Panc1 (cell line): ENCODE data around the gene LPP. TPM values are rescaled to one million over a fixed set of nuclear protein-coding genes. Genes with fewer than 3 reads are reported as not detected.

Experiments used
- ATAC-seq: fragments of 200-7000 bp; cut with Tn5 transposase; 2 replicates; pipeline ENCODE4 v1.9.1; 2020; ENCODE audit warnings: mild to moderate bottlenecking, moderate library complexity
- BruUV-seq: library from RNA; stranded (reverse); fragments of 400-500 nt; replicated peaks from 2 replicates; lab custom pipeline; 2021; lab: Mats Ljungman, UMichigan
- CTCF ChIA-PET: fragments of 300-600 bp; sonication (Branson Sonifier 250); formaldehyde crosslinking; loops from one replicate; lab custom pipeline; 2022; ENCODE audit warnings: antibody characterized with exemption; lab: Charles Lee
- POLR2A ChIA-PET: fragments of 300-600 bp; sonication (Branson Sonifier 250); formaldehyde crosslinking; loops from one replicate; lab custom pipeline; 2022; ENCODE audit warnings: antibody characterized with exemption; lab: Charles Lee
- DNase-seq: peaks from one replicate; pipeline ENCODE4 v3.0.0-alpha.2; 2010; ENCODE audit warnings: low read depth, low spot score
- H3K27ac ChIP-seq: 2 replicates; pipeline ENCODE4 v1.5.1; 2011; ENCODE audit warnings: mild to moderate bottlenecking, low read length, inconsistent platforms
- H3K27me3 ChIP-seq: fragments of 200-500 bp; sonication (Bioruptor generic); 2 replicates; pipeline ENCODE4 v1.6.0; 2014; ENCODE audit warnings: low read length, inconsistent platforms; ENCODE audit not compliant: control insufficient read depth, insufficient read depth
- H3K36me3 ChIP-seq: fragments of 200-500 bp; sonication (Bioruptor generic); 2 replicates; pipeline ENCODE4 v1.5.1; 2014; ENCODE audit warnings: inconsistent platforms, mild to moderate bottlenecking, low read length, moderate library complexity; ENCODE audit not compliant: control insufficient read depth, insufficient read depth
- H3K4me1 ChIP-seq: 2 replicates; pipeline ENCODE4 v1.5.1; 2011; ENCODE audit warnings: inconsistent platforms, mild to moderate bottlenecking, low read length, moderate library complexity; ENCODE audit not compliant: control insufficient read depth, insufficient read depth
- H3K4me3 ChIP-seq, 2 experiments: 2 replicates each; pipeline ENCODE4 v1.5.1; 2011 to 2012; ENCODE audit warnings: low read depth in 2 of 2, low read length in 2 of 2, mild to moderate bottlenecking in 2 of 2, inconsistent platforms in 1 of 2, moderate library complexity in 1 of 2
- H3K9me3 ChIP-seq: fragments of 200-500 bp; sonication (Bioruptor generic); 2 replicates; pipeline ENCODE4 v1.5.1; 2014; ENCODE audit warnings: low read depth, mild to moderate bottlenecking, inconsistent platforms, low read length, moderate library complexity; ENCODE audit not compliant: control insufficient read depth, insufficient read depth
- CTCF ChIP-seq: fragments of 450-650 bp; IDR thresholded peaks from 2 replicates; pipeline ENCODE4 v1.5.1; 2017; ENCODE audit warnings: mild to moderate bottlenecking
- POLR2AphosphoS5 ChIP-seq: IDR thresholded peaks from 2 replicates; pipeline ENCODE4 v1.6.1; 2012; ENCODE audit warnings: mild to moderate bottlenecking, low read depth, low read length, moderate library complexity
- REST ChIP-seq, 2 experiments: IDR thresholded peaks; 2 replicates each; pipeline ENCODE4 v1.6.1; 2011 to 2012; ENCODE audit warnings: low read depth in 2 of 2, control low read depth in 1 of 2, low read length in 1 of 2, mild to moderate bottlenecking in 1 of 2, moderate library complexity in 1 of 2; ENCODE audit not compliant: insufficient read depth in 1 of 2
- SIN3A ChIP-seq: IDR thresholded peaks from 2 replicates; pipeline ENCODE4 v1.6.1; 2012; ENCODE audit warnings: low read depth, mild to moderate bottlenecking, low read length, moderate library complexity, borderline replicate concordance; ENCODE audit not compliant: insufficient read depth
- TCF7L2 ChIP-seq: IDR thresholded peaks from 2 replicates; pipeline ENCODE4 v1.6.1; 2011; ENCODE audit warnings: mild to moderate bottlenecking, low read depth, low read length, inconsistent platforms
- in situ Hi-C: cut with HindIII; loops from 2 replicates; pipeline ENCODE4 v1.10.0; 2016; ENCODE audit warnings: low sequenced_read_pairs, low pct_unique_long_range_greater_than_20kb
- intact Hi-C: fragments of 100-400 bp; cut with micrococcal nuclease; formaldehyde crosslinking; loops from one replicate; pipeline ENCODE4 v1.10.0; 2022; ENCODE audit not compliant: unreplicated experiment
- total RNA-seq: library from RNA; stranded (reverse); gene quantifications from one replicate; pipeline ENCODE4 v1.2.1, GENCODE V29; 2021; ENCODE audit not compliant: unreplicated experiment

LPP gene
- total RNA-seq, 1 experiment from 2014 or later, result 90.0 TPM

GRCh38 chr3:188276375-188276774 is 122.4 kb downstream of the LPP start:
- H3K4me3 ChIP-seq, result no peak overlapping the region
- in situ Hi-C loops (loop anchor here (25.0 kb wide), 1 partner anchor 539 kb away; the partner anchor contains the start of gene BCL6), intact Hi-C loops (loop anchor here (10.0 kb wide), 1 partner anchor 678 kb away; no protein-coding TSS in a partner anchor)
- peak overlapping the region; percentile 26; the same call in 1 of the 2 replicates for H3K27ac ChIP-seq
- no peaks in the 10 kb centered on the region for H3K27me3 ChIP-seq
- ChIA-PET POLR2A (no interaction called here), CTCF (no interaction called here)
- DNase-seq (no peak), ATAC-seq (no peak)
- no peaks in the 10 kb centered on the region for H3K36me3 ChIP-seq
- no TSS peak for BruUV-seq
- no peaks in the 10 kb centered on the region for H3K9me3 ChIP-seq
- peaks cover 46% of the 10 kb centered on the region for H3K4me1 ChIP-seq
- TF ChIP-seq TCF7L2 (no peak), CTCF (no peak)

- no peak for DNase-seq
These were observed 124.9 kb downstream of the LPP start for GRCh38 chr3:188278717-188279324.

More at GRCh38 chr3:188278717-188279324, 124.9 kb downstream of the LPP start:
- H3K4me1 ChIP-seq, result peaks cover 42% of the 10 kb centered on the region
- no peak for TF ChIP-seq TCF7L2
- no peak for TF ChIP-seq CTCF
- no peak for TF ChIP-seq REST (IDR thresholded peaks at IDR 0.05; ENCODE audit: insufficient read depth in 1 of 2, low read depth in 2 of 2, low read length in 1 of 2)
- TF ChIP-seq SIN3A, result no peak
- no peak for TF ChIP-seq POLR2AphosphoS5
- ChIA-PET CTCF (no interaction called here), POLR2A (no interaction called here)
- H3K9me3 ChIP-seq, result no peaks in the 10 kb centered on the region
- in situ Hi-C loops, result loop anchor here (25.0 kb wide), 1 partner anchor 542 kb away; the partner anchor contains the start of gene BCL6
- intact Hi-C loops, result loop anchor here (10.0 kb wide), 1 partner anchor 676 kb away; no protein-coding TSS in a partner anchor
- no peak overlapping the region for H3K4me3 ChIP-seq
- no peaks in the 10 kb centered on the region for H3K27me3 ChIP-seq
- H3K27ac ChIP-seq, result peak overlapping the region; percentile 29; the same call in 1 of the 2 replicates
- no peak for ATAC-seq
- H3K36me3 ChIP-seq, result no peaks in the 10 kb centered on the region
- BruUV-seq, result no TSS peak
